ENCODE measurements around the gene GSTA2. TPM values are rescaled to one million over a fixed set of nuclear protein-coding genes. Genes with fewer than 3 reads are reported as not detected.

The GSTA2 gene
- total RNA-seq, 1 experiment from 2014 or later: not detected

DNA sequence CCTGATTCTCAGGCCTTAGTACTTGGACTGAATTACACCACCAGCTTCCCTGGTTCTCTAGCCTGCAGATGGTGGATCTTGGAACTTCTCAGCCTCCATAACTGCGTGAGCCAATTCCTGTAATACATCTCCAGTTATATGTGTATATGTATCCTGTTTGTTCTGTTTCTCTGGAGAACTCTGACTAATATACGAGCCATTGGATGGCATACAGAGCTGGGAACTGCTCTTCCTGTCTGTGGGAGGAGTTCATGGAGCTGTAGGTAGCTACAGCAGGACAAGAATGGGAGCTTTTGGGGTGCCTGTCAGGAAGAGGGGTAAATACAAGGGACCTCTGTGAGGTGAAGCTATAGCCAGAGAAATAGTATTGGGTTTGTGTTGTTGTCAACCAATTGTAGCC lies 51.1 kb downstream of the GSTA2 start:
- Histone ChIP-seq H2BK5ac (ENCODE audit: insufficient read length, low read length) (no peak overlapping the region), H3K18ac (ENCODE audit: insufficient read length, low read depth, low read length) (no peak overlapping the region), H2BK15ac (ENCODE audit: low read depth, low read length) (no peak overlapping the region), H3T11ph (ENCODE audit: low read length) (no peak overlapping the region), H4K20me1 (ENCODE audit: control insufficient read depth, insufficient read depth, insufficient read length) (no peaks in the 10 kb centered on the region), H2AK5ac (ENCODE audit: insufficient read length, low read length) (no peak overlapping the region), H2BK120ac (ENCODE audit: low read depth, low read length, poor library complexity, severe bottlenecking) (no peak overlapping the region), H3K4me2 (ENCODE audit: insufficient read depth, insufficient read length, low read length) (no peak overlapping the region), H3K9ac (ENCODE audit: extremely low read depth, insufficient read length, low read length) (no peak overlapping the region), H3K23ac (ENCODE audit: insufficient read length, low read depth, low read length) (no peak overlapping the region), H4K8ac (replicated peaks; ENCODE audit: insufficient read length, low read depth, low read length) (no peak overlapping the region), H2AFZ (ENCODE audit: low read length) (no peak overlapping the region), H3K79me1 (ENCODE audit: insufficient read depth, low read depth, low read length, poor library complexity, severe bottlenecking) (no peaks in the 10 kb centered on the region), H4K91ac (ENCODE audit: insufficient read length, low read depth, low read length) (no peak overlapping the region), H4K5ac (ENCODE audit: insufficient read length, low read depth, low read length) (no peak overlapping the region), H3K27me3 (ENCODE audit: insufficient read depth, low read length) (no peaks in the 10 kb centered on the region), H2BK12ac (ENCODE audit: insufficient read length, low read depth, low read length) (no peak overlapping the region), H3K23me2 (ENCODE audit: insufficient read length, low read depth, low read length, poor library complexity, severe bottlenecking) (no peaks in the 10 kb centered on the region), H3K4ac (ENCODE audit: low read depth, low read length) (no peak overlapping the region), H3K56ac (ENCODE audit: insufficient read length, low read depth, low read length) (no peak overlapping the region), H3K4me1 (ENCODE audit: insufficient read depth, low read length) (no peaks in the 10 kb centered on the region), H3K14ac (ENCODE audit: insufficient read depth, low read length) (no peak overlapping the region), H3K79me2 (ENCODE audit: insufficient read depth, low read length) (no peaks in the 10 kb centered on the region), H3K9me3 (ENCODE audit: control insufficient read depth, low read depth, low read length) (no peaks in the 10 kb centered on the region), H2BK20ac (ENCODE audit: low read depth, low read length, poor library complexity, severe bottlenecking) (no peak overlapping the region), H3K27ac (ENCODE audit: insufficient read length, low read depth, low read length) (no peak overlapping the region)
- DNase-seq: no peak
- WGBS (ENCODE audit: extremely low coverage, insufficient read length, low lambda C conversion rate): no CpG with 5 or more reads among the region's 2 CpGs
- Mint-ChIP-seq H3K4me3 (no peak overlapping the region), H3K36me3 (ENCODE audit: insufficient read depth in 1 of 3, low read depth in 3 of 3) (peaks cover 0 to 6% (median 2%) of the 10 kb centered on the region in 3 experiments; a peak in 2 of 7 replicates), H3K27me3 (ENCODE audit: low read depth) (peaks cover 4% of the 10 kb centered on the region), H3K4me1 (no peaks in the 10 kb centered on the region), H3K9me3 (peaks cover 4 to 12% of the 10 kb centered on the region in 2 experiments), H3K27ac (no peak overlapping the region)
- no peak for TF ChIP-seq CTCF (conservative IDR thresholded peaks at IDR 0.05)
